ENCODE results near the gene ULK4.
"Not testable (repeated sequence)": the region's sequence is repeated elsewhere in the genome, so short reads cannot be mapped to it uniquely, and the experiment has no call there.

The ULK4 gene

GRCh38 chr3:41684797-41685735, 276.8 kb downstream of the ULK4 start:
- H3K27ac ChIP-seq (ENCODE audit: low read depth, low read length): no peak overlapping the region
- H3K4me3 ChIP-seq (ENCODE audit: low read depth, low read length): no peak overlapping the region
- no peak overlapping the region for H3K9ac ChIP-seq (ENCODE audit: low read depth, low read length)
- no peaks in the 10 kb centered on the region for H3K27me3 ChIP-seq (ENCODE audit: control insufficient read depth, insufficient read depth, low read length)
- H3K9me3 ChIP-seq (ENCODE audit: control insufficient read depth, insufficient read depth, low read length): no peaks in the 10 kb centered on the region
- H3K36me3 ChIP-seq (ENCODE audit: control insufficient read depth, insufficient read depth, low read length): no peaks in the 10 kb centered on the region
- H3K4me1 ChIP-seq (ENCODE audit: control insufficient read depth, insufficient read depth, low read length): peaks cover 14% of the 10 kb centered on the region

GRCh38 chr3:41683666-41684350, 278.1 kb downstream of the ULK4 start:
- no peak overlapping the region for H3K9ac ChIP-seq (ENCODE audit: low read depth, low read length)
- H3K36me3 ChIP-seq (ENCODE audit: control insufficient read depth, insufficient read depth, low read length): no peaks in the 10 kb centered on the region
- peaks cover 14% of the 10 kb centered on the region for H3K4me1 ChIP-seq (ENCODE audit: control insufficient read depth, insufficient read depth, low read length)
- no peak overlapping the region for H3K4me3 ChIP-seq (ENCODE audit: low read depth, low read length)
- H3K27ac ChIP-seq (ENCODE audit: low read depth, low read length): no peak overlapping the region
- H3K9me3 ChIP-seq (ENCODE audit: control insufficient read depth, insufficient read depth, low read length): no peaks in the 10 kb centered on the region
- no peaks in the 10 kb centered on the region for H3K27me3 ChIP-seq (ENCODE audit: control insufficient read depth, insufficient read depth, low read length)

- no peak overlapping the region for H3K9ac ChIP-seq (ENCODE audit: low read depth, low read length)
- no peaks in the 10 kb centered on the region for H3K27me3 ChIP-seq (ENCODE audit: control insufficient read depth, insufficient read depth, low read length)
- H3K27ac ChIP-seq (ENCODE audit: low read depth, low read length): no peak overlapping the region
- H3K4me3 ChIP-seq (ENCODE audit: low read depth, low read length): no peak overlapping the region
- H3K36me3 ChIP-seq (ENCODE audit: control insufficient read depth, insufficient read depth, low read length): no peaks in the 10 kb centered on the region
- H3K9me3 ChIP-seq (ENCODE audit: control insufficient read depth, insufficient read depth, low read length): no peaks in the 10 kb centered on the region
- H3K4me1 ChIP-seq (ENCODE audit: control insufficient read depth, insufficient read depth, low read length): peaks cover 14% of the 10 kb centered on the region
Observed at GRCh38 chr3:41682996-41683395, 278.9 kb downstream of the ULK4 start.

- Histone ChIP-seq H3K27ac (ENCODE audit: low read depth, low read length) (no peak overlapping the region), H3K9ac (ENCODE audit: low read depth, low read length) (no peak overlapping the region), H3K4me3 (ENCODE audit: low read depth, low read length) (no peak overlapping the region), H3K36me3 (ENCODE audit: control insufficient read depth, insufficient read depth, low read length) (no peaks in the 10 kb centered on the region), H3K9me3 (ENCODE audit: control insufficient read depth, insufficient read depth, low read length) (no peaks in the 10 kb centered on the region), H3K4me1 (ENCODE audit: control insufficient read depth, insufficient read depth, low read length) (peaks cover 14% of the 10 kb centered on the region), H3K27me3 (ENCODE audit: control insufficient read depth, insufficient read depth, low read length) (no peaks in the 10 kb centered on the region)
Observed at GRCh38 chr3:41682382-41682781, 279.5 kb downstream of the ULK4 start.

GRCh38 chr3:41681479-41681878, 280.4 kb downstream of the ULK4 start:
- peak overlapping the region; percentile 55 for H3K27ac ChIP-seq (ENCODE audit: low read depth, low read length)
- H3K36me3 ChIP-seq (ENCODE audit: control insufficient read depth, insufficient read depth, low read length): no peaks in the 10 kb centered on the region
- peak overlapping the region; percentile 8; the same call in 1 of the 2 replicates for H3K9ac ChIP-seq (ENCODE audit: low read depth, low read length)

GRCh38 chr3:41679374-41679773, 282.5 kb downstream of the ULK4 start:
- H3K27ac ChIP-seq (ENCODE audit: low read depth, low read length): no peak overlapping the region
- H3K36me3 ChIP-seq (ENCODE audit: control insufficient read depth, insufficient read depth, low read length): no peaks in the 10 kb centered on the region

More at GRCh38 chr3:41681479-41681878, 280.4 kb downstream of the ULK4 start:
- no peaks in the 10 kb centered on the region for H3K27me3 ChIP-seq (ENCODE audit: control insufficient read depth, insufficient read depth, low read length)
- H3K9me3 ChIP-seq (ENCODE audit: control insufficient read depth, insufficient read depth, low read length): no peaks in the 10 kb centered on the region
- H3K4me1 ChIP-seq (ENCODE audit: control insufficient read depth, insufficient read depth, low read length): peaks cover 14% of the 10 kb centered on the region
- H3K4me3 ChIP-seq (ENCODE audit: low read depth, low read length): peak overlapping the region; percentile 14; the same call in 1 of the 2 replicates

GRCh38 chr3:41675102-41675501, 286.8 kb downstream of the ULK4 start:
- H3K27ac ChIP-seq (ENCODE audit: low read depth, low read length); H3K4me1 ChIP-seq (ENCODE audit: control insufficient read depth, insufficient read depth, low read length); H3K4me3 ChIP-seq (ENCODE audit: low read depth, low read length); H3K9ac ChIP-seq (ENCODE audit: low read depth, low read length); H3K9me3 ChIP-seq (ENCODE audit: control insufficient read depth, insufficient read depth, low read length); H3K36me3 ChIP-seq (ENCODE audit: control insufficient read depth, insufficient read depth, low read length); H3K27me3 ChIP-seq (ENCODE audit: control insufficient read depth, insufficient read depth, low read length): not testable (repeated sequence)

More at GRCh38 chr3:41679374-41679773, 282.5 kb downstream of the ULK4 start:
- Histone ChIP-seq H3K9me3 (ENCODE audit: control insufficient read depth, insufficient read depth, low read length) (no peaks in the 10 kb centered on the region), H3K4me3 (ENCODE audit: low read depth, low read length) (no peak overlapping the region), H3K27me3 (ENCODE audit: control insufficient read depth, insufficient read depth, low read length) (no peaks in the 10 kb centered on the region), H3K4me1 (ENCODE audit: control insufficient read depth, insufficient read depth, low read length) (peaks cover 14% of the 10 kb centered on the region), H3K9ac (ENCODE audit: low read depth, low read length) (no peak overlapping the region)

- Histone ChIP-seq H3K4me1 (ENCODE audit: control insufficient read depth, insufficient read depth, low read length) (no peaks in the 10 kb centered on the region), H3K36me3 (ENCODE audit: control insufficient read depth, insufficient read depth, low read length) (no peaks in the 10 kb centered on the region), H3K27me3 (ENCODE audit: control insufficient read depth, insufficient read depth, low read length) (no peaks in the 10 kb centered on the region), H3K27ac (ENCODE audit: low read depth, low read length) (no peak overlapping the region), H3K9ac (ENCODE audit: low read depth, low read length) (no peak overlapping the region), H3K4me3 (ENCODE audit: low read depth, low read length) (no peak overlapping the region), H3K9me3 (ENCODE audit: control insufficient read depth, insufficient read depth, low read length) (no peaks in the 10 kb centered on the region)
Observed at GRCh38 chr3:41674449-41674848, 287.5 kb downstream of the ULK4 start.

- Histone ChIP-seq H3K9ac (ENCODE audit: low read depth, low read length) (no peak overlapping the region), H3K36me3 (ENCODE audit: control insufficient read depth, insufficient read depth, low read length) (no peaks in the 10 kb centered on the region), H3K27me3 (ENCODE audit: control insufficient read depth, insufficient read depth, low read length) (no peaks in the 10 kb centered on the region), H3K27ac (ENCODE audit: low read depth, low read length) (no peak overlapping the region), H3K9me3 (ENCODE audit: control insufficient read depth, insufficient read depth, low read length) (no peaks in the 10 kb centered on the region), H3K4me1 (ENCODE audit: control insufficient read depth, insufficient read depth, low read length) (no peaks in the 10 kb centered on the region), H3K4me3 (ENCODE audit: low read depth, low read length) (no peak overlapping the region)
Observed at GRCh38 chr3:41673650-41674049, 288.3 kb downstream of the ULK4 start.

GRCh38 chr3:41668379-41668778, 293.5 kb downstream of the ULK4 start:
- H3K4me3 ChIP-seq (ENCODE audit: low read depth, low read length): no peak overlapping the region
- no peaks in the 10 kb centered on the region for H3K27me3 ChIP-seq (ENCODE audit: control insufficient read depth, insufficient read depth, low read length)
- H3K27ac ChIP-seq (ENCODE audit: low read depth, low read length): no peak overlapping the region
- H3K9ac ChIP-seq (ENCODE audit: low read depth, low read length): no peak overlapping the region
- no peaks in the 10 kb centered on the region for H3K4me1 ChIP-seq (ENCODE audit: control insufficient read depth, insufficient read depth, low read length)
- H3K9me3 ChIP-seq (ENCODE audit: control insufficient read depth, insufficient read depth, low read length): peaks cover 6% of the 10 kb centered on the region
- no peaks in the 10 kb centered on the region for H3K36me3 ChIP-seq (ENCODE audit: control insufficient read depth, insufficient read depth, low read length)

- H3K27me3 ChIP-seq (ENCODE audit: control insufficient read depth, insufficient read depth, low read length): no peaks in the 10 kb centered on the region
- no peak overlapping the region for H3K4me3 ChIP-seq (ENCODE audit: low read depth, low read length)
- no peaks in the 10 kb centered on the region for H3K4me1 ChIP-seq (ENCODE audit: control insufficient read depth, insufficient read depth, low read length)
- H3K9ac ChIP-seq (ENCODE audit: low read depth, low read length): no peak overlapping the region
- H3K27ac ChIP-seq (ENCODE audit: low read depth, low read length): no peak overlapping the region
- peaks cover 6% of the 10 kb centered on the region for H3K9me3 ChIP-seq (ENCODE audit: control insufficient read depth, insufficient read depth, low read length)
- H3K36me3 ChIP-seq (ENCODE audit: control insufficient read depth, insufficient read depth, low read length): no peaks in the 10 kb centered on the region
Observed at GRCh38 chr3:41662288-41662687, 299.6 kb downstream of the ULK4 start.
